ENCODE measurements around the gene PMFBP1. TPM values are rescaled to one million over a fixed set of nuclear protein-coding genes. Genes with fewer than 3 reads are reported as not detected.

The PMFBP1 gene
- total and polyA plus RNA-seq, 4 donors = 0.62 to 1.3 (median 1.0) TPM

DNA sequence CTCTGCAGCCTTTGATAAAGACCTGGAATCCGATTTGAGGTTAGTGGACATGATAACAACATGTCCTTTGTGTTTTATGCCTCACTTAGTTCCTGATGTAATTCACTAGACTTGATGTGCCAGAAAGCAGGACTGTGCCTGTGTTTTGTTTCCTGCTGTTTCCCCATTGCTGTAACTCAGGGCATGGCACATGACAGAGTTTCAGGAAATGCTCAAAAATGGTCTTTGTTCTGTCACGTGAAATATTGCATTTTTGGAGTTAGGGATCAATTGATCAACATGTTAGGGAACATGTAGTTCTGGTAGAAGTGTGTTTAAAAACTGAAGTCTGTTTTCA is 45.6 kb downstream of the PMFBP1 start:
- H3K4me1 ChIP-seq (ENCODE audit: control insufficient read depth in 5 of 5, insufficient read depth in 5 of 5, low read length in 5 of 5) = peaks cover 0 to 5% (median 0%) of the 10 kb centered on the region in 5 donors
- TF ChIP-seq, protein P1, sequence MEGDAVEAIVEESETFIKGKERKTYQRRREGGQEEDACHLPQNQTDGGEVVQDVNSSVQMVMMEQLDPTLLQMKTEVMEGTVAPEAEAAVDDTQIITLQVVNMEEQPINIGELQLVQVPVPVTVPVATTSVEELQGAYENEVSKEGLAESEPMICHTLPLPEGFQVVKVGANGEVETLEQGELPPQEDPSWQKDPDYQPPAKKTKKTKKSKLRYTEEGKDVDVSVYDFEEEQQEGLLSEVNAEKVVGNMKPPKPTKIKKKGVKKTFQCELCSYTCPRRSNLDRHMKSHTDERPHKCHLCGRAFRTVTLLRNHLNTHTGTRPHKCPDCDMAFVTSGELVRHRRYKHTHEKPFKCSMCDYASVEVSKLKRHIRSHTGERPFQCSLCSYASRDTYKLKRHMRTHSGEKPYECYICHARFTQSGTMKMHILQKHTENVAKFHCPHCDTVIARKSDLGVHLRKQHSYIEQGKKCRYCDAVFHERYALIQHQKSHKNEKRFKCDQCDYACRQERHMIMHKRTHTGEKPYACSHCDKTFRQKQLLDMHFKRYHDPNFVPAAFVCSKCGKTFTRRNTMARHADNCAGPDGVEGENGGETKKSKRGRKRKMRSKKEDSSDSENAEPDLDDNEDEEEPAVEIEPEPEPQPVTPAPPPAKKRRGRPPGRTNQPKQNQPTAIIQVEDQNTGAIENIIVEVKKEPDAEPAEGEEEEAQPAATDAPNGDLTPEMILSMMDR (IDR thresholded peaks at IDR 0.05; ENCODE audit: control extremely low read depth, extremely low read depth) = no peak
- ATAC-seq (ENCODE audit: insufficient read depth, low FRiP score) = no peak
- H3K36me3 ChIP-seq (ENCODE audit: control insufficient read depth in 4 of 4, insufficient read depth in 4 of 4, low read length in 4 of 4) = no peaks in the 10 kb centered on the region
- DNase-seq = no peak
- H3K27me3 ChIP-seq (ENCODE audit: control insufficient read depth in 3 of 3, insufficient read depth in 3 of 3, low read length in 2 of 3) = no peaks in the 10 kb centered on the region
- no peak overlapping the region for H3K4me3 ChIP-seq
- WGBS, 2 donors = 53 to 58% methylated on average over 2 of the region's 2 CpGs
- H3K27ac ChIP-seq (ENCODE audit: low read depth in 1 of 2, low read length in 1 of 2) = no peak overlapping the region
- H3K9me3 ChIP-seq (ENCODE audit: control insufficient read depth in 4 of 4, insufficient read depth in 3 of 4, low read length in 3 of 4) = no peaks in the 10 kb centered on the region
- no peak overlapping the region for H3K9ac ChIP-seq (ENCODE audit: insufficient read depth in 1 of 2, low read length in 2 of 2)

DNA sequence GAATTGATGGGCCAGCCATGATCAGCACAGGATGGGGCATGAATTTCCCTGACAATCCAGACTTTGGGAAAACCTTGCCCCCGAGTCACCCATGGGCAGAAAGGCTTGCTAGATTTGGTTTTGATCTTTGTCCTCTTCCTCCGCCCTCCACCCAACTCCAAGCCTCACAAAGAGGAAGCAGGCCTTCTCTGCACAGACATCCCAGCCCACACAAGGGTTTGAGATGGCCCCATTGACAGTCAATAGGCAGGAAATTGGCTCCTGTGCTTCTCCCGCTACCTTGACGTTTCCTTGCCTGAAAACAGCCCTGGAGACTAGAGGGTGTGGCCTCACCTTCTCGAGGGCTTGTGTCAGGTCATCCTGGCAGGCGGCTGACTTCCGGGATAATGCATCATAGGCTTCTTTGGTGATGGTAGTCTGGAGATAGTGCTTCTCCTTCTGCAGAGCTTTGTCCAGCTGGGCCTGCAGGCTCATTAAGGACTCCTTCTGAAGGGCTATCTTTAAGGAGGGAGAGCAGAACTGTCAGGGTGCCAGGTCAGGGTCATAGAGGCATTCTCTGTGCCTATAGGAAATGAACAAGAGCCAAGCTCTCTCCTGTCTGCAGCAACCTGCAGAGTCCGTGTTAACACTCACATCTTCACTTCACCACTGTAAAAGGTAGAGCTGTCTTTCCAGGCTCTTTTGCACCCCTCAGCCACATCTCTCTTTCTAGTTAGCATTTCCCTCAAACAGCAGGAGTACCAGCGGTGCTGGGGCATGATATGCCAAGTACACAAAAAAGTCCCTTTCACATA is 46.1 kb downstream of the PMFBP1 start:
- H3K4me1 ChIP-seq (ENCODE audit: control insufficient read depth in 5 of 5, insufficient read depth in 5 of 5, low read length in 5 of 5) = peaks cover 0 to 5% (median 0%) of the 10 kb centered on the region in 5 donors
- 76 to 85% methylated on average over 9 of the region's 9 CpGs for WGBS, 2 donors
- no peaks in the 10 kb centered on the region for H3K9me3 ChIP-seq (ENCODE audit: control insufficient read depth in 4 of 4, insufficient read depth in 3 of 4, low read length in 3 of 4)
- no peaks in the 10 kb centered on the region for H3K36me3 ChIP-seq (ENCODE audit: control insufficient read depth in 4 of 4, insufficient read depth in 4 of 4, low read length in 4 of 4)
- H3K27ac ChIP-seq (ENCODE audit: low read depth in 1 of 2, low read length in 1 of 2) = peak overlapping the region in 1 of 2 donors; percentile 12
- H3K9ac ChIP-seq (ENCODE audit: insufficient read depth in 1 of 2, low read length in 2 of 2) = no peak overlapping the region
- no peak overlapping the region for H3K4me3 ChIP-seq
- no peaks in the 10 kb centered on the region for H3K27me3 ChIP-seq (ENCODE audit: control insufficient read depth in 3 of 3, insufficient read depth in 3 of 3, low read length in 2 of 3)
- DNase-seq (no peak), ATAC-seq (ENCODE audit: insufficient read depth, low FRiP score) (no peak)
- TF ChIP-seq, protein P1 (IDR thresholded peaks at IDR 0.05; ENCODE audit: control extremely low read depth, extremely low read depth) = no peak

DNA sequence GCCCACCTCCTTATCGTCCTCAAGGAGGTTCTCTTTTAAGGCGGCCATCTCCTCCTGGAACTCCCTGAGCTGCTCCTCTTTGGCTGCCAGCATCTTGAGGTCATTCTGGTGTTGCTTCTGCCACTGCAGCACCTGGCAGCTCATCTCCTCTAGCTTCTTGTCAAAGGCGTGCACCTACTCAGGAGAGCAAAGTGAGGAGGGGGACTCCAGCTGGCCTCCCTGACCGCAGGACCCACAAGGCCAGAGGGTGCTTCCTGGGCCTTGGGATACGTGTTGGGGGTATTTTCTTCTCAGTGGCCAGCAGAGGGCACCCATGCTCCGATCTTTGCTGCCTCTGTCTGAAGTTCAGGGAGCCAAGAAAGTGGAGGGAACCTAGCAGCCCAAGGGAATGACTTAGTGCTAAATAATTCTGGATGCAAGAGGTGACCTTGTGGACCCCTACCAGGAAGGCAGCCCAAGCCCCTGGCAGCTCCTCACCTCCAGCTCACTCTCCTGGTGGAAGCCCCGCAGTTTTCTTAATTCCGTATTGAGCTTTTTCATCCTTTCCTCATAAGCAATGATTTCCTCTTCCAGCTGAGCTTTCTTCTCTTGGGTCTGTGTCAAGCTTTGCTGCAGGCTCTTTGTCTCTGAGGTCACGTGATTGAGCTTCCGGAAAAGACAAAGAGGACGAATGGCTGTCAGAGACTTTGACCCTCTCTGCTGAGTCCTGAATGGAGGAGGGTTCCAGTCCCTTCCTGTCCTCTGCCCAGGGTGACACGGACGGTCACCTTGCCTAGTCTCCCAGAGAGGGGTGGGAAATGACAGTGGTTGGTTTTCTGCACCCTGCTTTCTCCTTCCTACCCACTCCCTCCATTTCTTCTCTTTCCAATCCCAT is 47.0 kb downstream of the PMFBP1 start:
- peak overlapping the region in 1 of 2 donors; percentile 12 for H3K27ac ChIP-seq (ENCODE audit: low read depth in 1 of 2, low read length in 1 of 2)
- ATAC-seq (ENCODE audit: insufficient read depth, low FRiP score) = peak; percentile 83
- H3K9me3 ChIP-seq (ENCODE audit: control insufficient read depth in 4 of 4, insufficient read depth in 3 of 4, low read length in 3 of 4) = no peaks in the 10 kb centered on the region
- H3K4me3 ChIP-seq = no peak overlapping the region
- TF ChIP-seq, protein P1 (IDR thresholded peaks at IDR 0.05; ENCODE audit: control extremely low read depth, extremely low read depth) = peak; percentile 55
- 34 to 42% methylated on average over 13 of the region's 13 CpGs for WGBS, 2 donors
- peaks cover 0 to 5% (median 0%) of the 10 kb centered on the region in 5 donors for H3K4me1 ChIP-seq (ENCODE audit: control insufficient read depth in 5 of 5, insufficient read depth in 5 of 5, low read length in 5 of 5)
- no peak overlapping the region for H3K9ac ChIP-seq (ENCODE audit: insufficient read depth in 1 of 2, low read length in 2 of 2)
- H3K27me3 ChIP-seq (ENCODE audit: control insufficient read depth in 3 of 3, insufficient read depth in 3 of 3, low read length in 2 of 3) = no peaks in the 10 kb centered on the region
- peak; percentile 81 to 90 (median 84) for DNase-seq
- no peaks in the 10 kb centered on the region for H3K36me3 ChIP-seq (ENCODE audit: control insufficient read depth in 4 of 4, insufficient read depth in 4 of 4, low read length in 4 of 4)
